ENCODE results near the gene ZNF518B.

The ZNF518B gene, protein sequence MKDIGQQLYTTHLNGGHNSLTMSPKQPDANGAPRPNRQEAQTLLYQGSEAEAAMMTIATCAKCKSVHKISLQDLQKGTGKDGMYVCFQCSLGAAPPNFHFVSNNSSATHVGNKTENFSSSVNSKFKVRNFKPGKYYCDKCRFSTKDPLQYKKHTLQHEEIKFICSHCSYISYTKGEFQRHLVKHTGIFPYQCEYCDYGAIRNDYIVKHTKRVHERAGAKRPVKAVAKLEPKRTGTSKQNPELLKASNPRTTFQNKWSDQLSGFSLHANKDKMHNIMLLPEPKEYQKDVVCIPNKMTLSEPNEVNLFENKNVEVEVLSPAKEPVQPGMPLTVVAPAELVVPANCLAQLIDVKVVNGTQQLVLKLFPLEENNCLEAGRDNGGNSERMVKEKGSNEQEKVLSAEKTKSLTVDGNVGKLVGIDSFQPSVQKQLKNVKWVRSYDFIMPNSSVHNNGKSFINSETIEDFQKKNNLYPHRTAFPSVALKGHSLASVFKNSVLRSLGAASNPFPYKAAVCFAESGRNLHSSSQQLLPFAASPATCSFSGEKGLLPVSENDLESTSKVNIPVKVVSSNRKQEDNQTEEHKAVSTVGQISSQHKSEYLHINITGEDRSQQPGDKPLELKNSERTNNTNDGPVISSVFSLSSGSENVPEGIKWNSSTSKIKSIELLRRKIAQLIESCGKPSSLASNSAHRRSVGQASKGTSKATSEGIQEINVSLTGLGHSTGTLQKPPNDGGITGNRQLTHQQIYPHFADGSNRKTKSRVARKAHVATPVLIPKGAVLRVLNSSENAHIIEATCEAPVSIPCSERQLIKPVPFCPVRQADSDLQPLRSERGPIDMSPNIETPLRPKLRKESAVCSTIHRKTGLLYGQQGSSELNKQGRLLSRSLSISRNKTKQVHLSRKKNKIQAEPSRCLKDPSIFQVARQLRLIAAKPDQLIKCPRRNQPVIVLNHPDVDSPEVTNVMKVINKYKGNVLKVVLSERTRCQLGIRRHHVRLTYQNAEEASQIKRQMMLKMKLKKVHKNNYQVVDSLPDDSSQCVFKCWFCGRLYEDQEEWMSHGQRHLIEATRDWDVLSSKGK

DNA sequence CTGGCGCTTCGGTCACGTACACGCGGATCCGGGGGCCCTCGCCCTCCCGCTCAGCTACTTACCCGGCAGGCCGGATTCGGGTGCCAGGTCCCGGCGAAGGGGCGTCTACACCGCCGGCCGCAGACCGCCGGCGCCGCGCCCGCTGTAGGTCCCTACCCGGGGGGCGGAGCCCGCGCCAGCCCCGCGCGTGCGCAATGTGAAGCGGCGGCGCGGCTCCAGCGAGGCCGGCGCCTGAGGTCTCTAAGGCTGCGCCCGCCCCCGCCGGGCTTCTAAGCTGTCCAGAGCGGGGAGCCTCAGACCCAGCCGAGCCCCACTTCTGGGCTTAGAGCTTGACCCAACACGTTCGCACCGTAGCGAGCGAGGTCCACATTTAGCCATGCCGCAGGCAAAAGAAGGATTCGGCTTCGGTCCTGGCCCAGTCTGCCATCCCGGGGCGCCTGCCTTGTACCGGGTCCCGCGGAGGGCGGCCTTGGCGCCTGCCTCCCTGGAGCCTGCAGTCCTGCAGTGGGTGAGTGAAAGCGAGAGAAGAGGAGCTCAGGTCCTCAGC lies at the start of gene ZNF518B:
ZNF518B (minus strand) TSS at position 172 of the 547 bp plus-strand sequence. CDS start 11,098 bp downstream, outside the sequence.
- DNase-seq, result peak; percentile 73 to 78

DNA sequence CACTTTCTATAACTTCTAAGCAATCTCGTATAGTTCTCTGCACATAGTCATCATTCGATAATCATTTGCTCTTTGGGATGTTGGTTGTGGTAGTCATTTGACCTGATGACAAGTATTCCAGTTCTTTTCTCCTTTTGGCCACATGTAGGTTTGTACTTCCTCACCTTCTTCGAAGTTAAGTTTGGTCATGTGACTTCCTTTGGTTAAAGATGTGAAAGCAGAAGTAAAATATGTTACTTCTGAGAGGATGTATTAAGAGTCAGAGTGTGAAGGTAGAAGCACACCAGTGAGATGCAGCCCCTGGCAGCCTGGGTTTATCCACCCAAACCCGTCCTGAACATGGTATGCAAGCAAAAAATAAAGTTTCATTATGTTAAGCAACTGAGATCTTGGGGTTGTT lies 48.9 kb upstream of the ZNF518B start:
- no peak for DNase-seq

DNA sequence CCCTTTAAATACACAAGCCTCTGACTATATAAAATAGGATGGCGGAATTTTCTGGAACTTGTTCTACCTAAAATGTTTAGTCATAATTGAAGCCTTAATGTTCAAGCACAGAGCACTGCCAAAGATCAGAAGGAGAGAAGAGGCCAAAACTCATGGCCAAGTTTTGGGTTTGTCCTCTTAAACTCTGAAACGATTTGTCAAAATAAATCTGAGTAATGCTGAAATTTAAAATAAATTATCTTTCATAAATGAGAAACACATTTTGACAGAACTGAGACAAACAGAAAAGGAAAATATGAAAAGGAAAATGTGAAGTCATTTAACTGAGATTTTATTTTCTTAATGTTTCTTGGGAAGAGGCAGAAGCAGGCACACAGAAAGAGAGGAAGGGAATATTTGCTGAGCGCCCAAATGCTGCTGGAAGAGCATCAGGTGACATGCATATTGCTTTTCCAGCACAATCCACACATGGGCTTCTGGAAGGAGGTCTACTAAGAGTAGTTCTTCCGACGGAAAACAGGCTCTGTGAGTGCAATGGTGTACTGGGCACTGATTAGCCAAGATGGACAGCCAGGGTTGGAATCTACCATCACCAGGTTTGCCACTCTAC lies 47.4 kb upstream of the ZNF518B start:
- no peak for DNase-seq

DNA sequence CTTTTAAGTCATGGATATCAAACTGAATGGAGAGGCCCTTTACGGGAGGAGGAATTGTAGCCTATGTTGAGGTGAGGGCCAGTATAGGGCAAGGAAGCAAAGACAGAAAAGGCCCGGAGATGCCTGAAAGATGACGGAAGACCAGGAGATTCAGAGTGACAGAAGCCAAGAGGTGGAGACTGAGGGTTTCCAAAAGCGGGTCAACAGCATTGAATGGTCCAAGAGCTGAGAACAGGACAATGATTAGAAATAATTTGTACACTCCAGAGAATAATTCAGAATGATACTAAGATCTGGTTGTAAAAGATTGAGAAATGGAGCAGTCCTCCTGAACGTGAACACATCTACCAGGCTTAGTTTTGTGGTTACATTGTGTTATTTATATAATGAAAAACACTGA lies 45.5 kb upstream of the ZNF518B start:
- DNase-seq, result no peak

DNA sequence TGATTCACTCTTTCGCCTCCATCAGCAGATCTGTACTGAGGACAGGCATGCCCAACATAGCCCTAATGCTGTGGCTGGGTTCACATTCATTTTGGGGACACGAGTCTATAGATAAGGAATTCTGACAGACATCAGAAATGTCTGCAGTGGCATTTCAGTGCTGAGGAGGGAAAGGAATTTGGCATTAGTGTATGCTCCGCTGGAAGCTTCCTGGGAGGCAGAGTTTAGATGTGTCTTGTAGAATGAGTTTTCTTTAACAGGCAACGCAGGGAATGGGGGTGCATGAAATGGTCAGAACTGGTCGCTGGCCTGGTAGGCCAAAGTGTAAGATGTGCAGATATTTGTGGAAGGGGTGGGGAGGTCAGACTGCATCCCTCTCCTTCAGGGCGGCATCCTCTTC lies 43.5 kb upstream of the ZNF518B start:
- DNase-seq, result no peak

DNA sequence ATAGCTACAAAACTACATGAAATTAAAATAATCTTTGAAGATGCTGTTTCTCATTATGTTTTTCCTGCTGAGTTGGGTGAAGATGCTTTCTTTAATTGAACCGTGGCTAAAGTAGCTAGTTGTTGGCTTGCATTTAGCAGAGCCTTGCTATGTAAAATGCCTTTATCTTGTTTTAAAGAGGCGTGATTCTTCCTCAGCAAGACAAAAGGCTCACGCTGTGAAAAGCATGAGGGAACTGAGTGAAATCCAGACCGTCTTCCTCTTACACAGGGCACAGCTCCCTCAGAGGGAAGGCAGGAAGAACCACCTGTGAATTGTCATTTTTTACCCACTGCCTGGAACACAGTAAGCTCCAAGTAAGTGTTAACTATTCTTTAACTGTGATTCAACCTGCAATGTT lies 39.0 kb upstream of the ZNF518B start:
- no peak for DNase-seq

DNA sequence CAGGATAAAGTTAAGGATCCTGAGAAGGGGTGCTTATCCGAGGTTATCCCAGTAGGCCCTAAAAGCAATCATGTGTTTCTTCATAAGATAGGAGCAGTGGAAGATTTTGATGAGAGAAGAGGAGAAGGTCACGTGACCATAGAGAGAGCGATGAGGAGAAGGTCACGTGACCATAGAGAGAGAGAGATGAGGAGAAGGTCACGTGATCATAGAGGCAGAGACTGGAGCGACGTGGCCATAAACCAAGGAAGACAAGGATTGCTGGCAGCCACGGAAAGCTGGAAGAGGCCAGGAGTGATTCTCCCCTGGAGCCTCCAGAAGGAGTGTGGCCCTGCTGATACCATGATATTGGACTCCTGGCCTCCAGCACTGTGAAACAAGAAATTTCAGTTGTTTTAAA lies 38.4 kb upstream of the ZNF518B start:
- no peak for DNase-seq

DNA sequence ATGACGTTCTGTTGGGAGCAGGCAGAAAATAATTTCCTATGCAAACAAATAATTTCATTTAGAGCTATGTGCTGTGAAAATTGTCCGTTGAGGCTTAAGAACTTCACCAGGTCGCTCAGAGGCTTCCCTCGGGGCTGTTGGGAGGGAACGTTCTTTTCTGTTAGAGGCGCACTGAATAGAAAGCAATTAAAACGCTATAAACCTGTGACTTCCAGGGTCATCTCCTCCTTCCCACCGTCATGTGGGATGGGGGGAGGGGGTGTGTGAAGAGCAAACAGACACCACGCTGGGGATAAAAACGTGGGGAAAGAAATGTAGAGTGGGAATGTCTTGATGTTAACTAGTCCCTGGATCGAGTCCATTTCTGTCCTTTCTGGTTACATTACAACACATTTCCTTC lies 35.2 kb upstream of the ZNF518B start:
- DNase-seq, result no peak

DNA sequence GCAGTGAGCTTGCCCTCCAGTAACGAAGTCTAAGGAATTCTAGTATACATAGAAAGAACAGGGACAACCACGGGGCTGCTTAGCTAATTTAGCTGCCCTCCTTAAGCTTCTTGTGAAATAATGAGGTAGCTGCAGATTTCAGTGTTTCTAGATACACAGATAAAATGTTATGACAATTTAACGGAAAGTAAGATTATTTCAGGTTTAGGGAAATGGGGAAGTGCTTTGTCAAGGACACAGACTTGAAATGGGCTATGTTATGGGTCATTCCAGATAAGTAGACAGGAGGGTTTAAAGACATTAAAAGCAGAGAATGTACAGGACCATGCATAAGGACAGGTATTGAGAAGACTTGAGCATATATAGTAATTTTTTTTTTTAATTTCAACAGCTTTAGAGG lies 34.2 kb upstream of the ZNF518B start:
- DNase-seq, result no peak

DNA sequence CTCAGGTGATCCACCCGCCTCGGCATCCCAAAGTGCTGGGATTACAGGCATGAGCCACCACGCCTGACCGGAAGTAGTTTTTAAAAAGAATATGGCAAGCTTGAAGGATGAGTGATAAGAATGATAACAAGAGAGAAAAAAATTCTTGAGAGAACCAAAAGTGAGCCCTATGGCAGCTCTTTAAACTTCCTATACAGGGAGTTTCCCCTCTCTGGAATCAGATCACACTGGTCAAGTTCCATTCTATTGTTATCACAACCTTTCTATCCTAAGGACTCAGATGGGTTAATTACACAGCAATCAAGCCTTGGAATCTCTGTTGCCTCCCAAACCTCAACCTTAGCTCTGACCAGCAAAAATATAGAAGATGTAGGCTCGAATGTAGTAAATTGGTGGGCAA lies 33.8 kb upstream of the ZNF518B start:
- no peak for DNase-seq

DNA sequence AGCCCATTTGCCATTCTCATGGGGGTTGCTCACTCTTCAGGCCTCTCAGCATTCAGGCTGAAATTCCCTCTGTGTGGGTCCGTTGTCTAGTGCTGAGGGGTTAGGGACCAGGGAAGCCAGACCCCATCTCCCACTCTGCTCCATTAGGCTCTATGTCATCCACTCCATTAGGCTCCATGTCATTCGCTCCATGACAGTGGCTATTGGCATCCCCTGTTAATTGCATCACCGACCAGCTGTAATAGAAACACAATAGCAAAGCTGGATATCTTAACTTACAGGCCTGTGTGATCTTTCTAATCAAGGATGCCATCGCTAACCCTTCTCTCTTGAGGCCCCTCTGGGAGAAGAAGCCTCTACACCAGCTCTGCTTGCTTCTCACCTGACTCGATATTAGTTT lies 25.7 kb upstream of the ZNF518B start:
- no peak for DNase-seq

DNA sequence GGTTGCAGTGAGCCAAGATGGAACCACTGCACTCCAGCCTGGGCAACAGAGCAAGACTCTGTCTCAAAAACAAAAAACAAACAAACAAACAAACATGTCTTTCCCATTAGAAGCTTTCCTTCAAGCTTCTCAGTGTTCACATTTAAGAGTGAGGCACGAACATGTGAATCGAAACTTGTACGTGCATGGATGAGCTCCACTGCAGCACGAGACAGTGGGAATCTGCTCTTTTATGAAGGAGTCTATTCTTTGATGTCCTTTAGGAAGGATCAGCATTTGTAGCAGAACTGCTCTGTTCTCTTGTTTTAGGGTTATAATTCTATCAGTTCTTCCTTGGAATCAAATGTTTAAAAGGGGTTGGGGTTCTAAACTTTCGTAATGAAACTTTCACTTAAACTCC lies 23.4 kb upstream of the ZNF518B start:
- no peak for DNase-seq

DNA sequence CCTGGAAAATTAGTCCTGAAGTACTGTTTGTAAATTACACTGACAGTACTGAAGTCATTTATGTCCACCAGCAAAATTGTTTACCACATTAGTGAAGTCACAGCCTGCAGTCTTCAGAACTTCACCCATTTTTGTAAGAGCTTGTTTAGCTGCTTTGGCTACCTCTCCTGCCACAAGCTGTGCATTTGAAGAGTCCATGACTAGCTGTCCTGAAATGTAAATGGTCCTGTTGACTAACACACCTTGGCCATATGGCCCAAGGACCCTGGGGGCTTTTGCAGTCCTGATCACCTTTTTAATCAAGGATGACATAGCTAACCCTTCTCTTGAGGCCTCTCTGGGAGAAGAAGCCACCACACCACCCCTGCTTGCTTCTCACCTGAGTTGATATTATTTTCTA lies 21.4 kb upstream of the ZNF518B start:
- DNase-seq, result no peak

DNA sequence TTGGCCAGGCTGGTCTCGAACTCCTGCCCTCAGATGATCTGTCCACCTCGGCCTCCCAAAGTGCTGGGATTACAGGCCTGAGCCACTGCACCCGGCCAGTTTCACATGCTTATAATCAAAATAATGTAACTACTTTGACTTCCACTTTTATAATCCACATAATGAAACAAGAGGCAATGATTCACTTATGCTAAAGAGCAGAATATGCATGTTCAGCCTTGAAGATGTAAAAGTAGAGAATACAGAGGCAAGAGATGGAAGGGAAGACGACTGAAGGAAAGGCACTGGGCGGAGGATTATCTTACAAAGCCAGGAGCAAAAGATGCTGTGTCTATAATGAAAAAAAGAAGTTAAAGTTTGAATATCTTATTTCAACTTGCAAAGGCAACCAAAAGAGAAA lies 13.3 kb upstream of the ZNF518B start:
- DNase-seq, result no peak

DNA sequence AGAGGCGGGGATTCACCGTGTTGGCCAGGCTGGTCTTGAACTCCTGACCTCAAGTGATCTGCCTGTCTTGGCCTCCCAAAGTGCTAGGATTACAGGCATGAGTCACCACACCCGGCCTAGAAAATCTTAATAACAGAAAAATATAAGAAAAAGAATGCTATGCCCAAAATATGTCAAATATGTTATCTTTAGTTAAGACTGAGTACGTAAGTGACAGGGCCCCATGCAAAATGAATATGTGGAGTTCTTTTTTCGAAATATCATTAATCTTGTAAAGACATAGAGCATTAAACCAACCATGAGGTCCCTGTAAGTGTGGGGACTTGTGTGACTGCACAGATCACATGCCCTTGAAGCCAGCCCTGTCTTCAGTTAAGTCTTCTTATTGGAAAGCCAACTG lies 8.9 kb upstream of the ZNF518B start:
- DNase-seq, result no peak

DNA sequence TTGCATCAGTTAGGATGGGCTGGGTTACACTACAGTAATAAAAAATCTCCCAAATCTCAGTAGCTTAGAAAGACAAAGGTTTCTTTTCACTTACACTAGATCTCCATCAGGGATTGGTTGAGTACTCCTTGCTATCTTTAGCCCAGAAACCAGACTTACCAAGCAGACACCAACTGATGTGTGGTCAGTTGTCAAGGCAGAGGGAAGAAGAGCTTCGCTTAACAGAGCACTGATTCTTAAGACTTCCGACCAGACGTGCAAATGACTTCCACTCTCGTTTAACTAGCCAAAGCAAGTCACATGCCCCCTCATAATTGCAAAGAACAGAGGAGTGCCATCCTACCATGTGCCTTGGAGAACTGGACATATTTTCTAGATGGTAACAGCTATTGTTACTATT lies 5.7 kb upstream of the ZNF518B start:
- no peak for DNase-seq

DNA sequence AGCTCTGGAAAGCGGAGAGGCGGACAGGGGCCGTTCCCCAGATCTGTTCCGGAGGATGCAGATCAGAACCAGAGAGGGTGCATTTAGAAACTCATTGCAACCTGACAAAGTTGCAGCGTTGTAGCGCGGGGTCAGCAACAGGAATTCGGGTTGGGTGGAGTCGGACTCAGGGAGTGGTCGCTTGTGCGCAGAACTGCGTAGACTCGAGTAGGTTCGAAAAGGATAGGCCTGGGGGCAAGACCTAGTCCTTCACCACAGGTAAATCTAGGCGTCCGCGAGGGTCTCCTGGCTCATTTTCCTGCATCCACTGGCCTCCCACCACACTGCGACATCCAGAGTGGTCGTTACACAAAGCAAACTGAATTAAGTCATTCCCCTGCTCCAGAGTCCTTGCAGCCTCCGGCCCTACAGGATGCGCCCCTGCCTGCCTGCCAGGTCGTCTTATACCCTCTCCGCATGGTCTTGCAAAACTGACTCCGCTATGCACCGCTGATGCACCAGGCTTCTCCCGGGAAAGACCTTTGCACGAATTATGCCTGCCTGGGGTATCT lies 4.7 kb upstream of the ZNF518B start:
- DNase-seq, result no peak

DNA sequence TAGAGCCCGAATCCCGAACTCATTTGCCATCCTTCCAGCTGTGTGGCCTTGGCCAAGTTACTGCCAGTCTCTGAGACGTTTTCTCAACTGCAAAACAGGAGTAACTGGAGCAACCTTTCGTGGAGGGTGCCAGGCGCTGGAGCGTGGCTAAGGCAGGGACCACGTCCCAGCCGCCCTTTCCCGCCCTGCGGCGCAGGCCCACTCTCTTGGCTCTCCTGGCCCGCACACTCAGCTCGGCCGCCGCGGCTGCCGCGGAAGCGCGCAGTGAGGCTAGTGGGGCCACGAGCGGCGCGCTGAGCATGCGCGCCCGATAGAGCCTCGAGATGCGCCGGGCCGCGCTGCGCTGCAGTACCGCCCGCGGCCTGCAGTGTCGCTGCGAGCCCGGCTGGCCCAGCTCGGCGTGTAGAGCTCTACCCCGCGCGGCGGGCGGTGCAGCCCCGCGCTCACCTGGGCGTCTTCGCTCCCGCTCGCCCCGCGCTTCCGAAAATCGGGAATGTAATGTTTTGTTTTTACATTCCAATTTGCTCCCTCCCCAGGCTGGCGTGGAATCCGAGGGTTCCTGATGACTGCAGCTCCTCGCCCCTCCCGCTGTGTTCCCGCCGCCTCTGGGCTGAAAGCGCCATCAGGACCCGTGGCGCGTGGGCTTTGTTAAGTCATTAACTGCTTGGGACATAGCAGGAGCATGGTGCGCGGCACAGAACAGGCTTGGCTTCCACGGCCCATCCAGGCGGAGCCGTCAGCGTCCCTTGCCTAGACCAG lies 4.0 kb upstream of the ZNF518B start:
- DNase-seq, result peak; percentile 65 to 70

DNA sequence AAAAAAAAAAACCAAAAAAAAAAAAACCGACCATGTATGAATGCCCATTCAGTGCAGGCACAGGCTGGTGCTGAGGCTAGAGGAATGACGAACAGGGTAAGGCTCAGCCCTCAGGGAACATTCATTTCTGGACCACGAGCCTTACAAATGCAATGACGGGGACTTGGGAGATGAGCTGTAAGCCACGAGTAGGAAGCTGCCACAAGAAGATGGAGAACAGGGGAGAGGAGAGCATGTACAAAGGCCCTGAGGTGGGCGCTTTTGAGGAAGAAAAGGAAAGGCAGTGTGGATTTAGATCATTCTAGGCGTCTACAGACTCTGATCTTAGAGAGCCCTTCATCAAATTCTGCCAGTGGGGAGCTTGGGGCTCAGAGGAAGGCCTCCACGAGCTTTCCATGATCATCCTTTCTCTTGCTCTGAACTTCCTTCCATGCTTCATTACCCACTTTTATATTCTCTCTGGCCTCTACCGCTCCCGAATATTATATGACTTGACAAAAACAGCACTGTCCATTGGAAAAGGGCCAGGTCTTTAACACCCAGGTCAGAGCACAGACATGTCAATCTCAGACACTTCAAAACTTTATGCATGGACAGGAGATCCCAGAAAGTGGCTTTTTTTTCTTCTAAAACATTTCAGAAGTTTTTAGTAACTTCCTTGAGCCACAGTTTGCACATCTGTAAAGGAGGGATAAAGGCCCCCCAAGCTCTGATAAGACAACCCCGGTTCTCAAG lies 3.3 kb upstream of the ZNF518B start:
- peak; percentile 49 to 66 for DNase-seq

DNA sequence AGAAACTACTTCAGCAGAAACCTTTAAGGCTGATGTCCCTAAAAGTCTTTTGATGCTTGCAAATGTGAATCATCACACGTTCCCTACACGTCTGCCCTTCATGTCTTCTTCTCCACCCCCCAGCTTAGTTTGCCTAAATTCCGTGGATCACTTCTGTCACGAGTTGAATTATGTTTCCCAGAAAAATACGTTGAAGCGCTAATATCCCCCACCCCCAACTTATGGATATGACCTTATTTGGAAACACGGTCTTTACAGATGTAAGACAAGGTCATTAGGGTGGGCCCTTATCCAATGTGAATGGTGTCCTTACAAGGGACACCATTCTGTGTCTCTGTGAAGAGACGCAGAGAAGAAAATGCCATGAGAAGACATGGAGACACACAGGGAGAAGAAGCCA lies 2.1 kb upstream of the ZNF518B start:
- no peak for DNase-seq

DNA sequence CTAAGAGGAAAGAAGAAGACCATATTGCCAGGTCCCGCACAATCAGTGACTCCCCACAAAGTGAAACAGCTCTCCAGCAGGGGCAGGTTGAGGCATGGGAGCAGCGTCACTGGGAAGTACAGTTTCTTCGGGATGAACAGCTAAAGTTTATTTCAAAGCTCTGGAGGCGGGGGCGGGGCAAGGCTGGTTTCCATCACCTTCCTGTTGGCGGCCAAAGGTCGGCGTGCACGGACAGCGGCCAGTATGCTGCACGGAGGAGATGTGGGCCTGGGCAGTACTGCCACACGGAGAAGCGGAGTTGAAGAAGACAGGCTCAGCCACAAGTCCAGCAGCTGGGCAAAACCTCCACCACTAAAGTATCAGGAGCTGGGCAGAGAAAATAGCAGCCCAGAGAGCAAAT lies 951 bp upstream of the ZNF518B start:
- DNase-seq, result no peak

Measured in activated CD4-positive, alpha-beta T cell treated with anti-CD3 and anti-CD28 coated beads, Interleukin-2, amount 50 U/mL, for 48 hours (primary cell).